Dendritic cell treated with granulocyte-macrophage colony-stimulating factor and Interleukin-4, amounts not matched to agents 40 ng/mL and 50 ng/mL, for 4 days (primary cell): Measurements from ENCODE around the gene SSC4D.
"Not testable (repeated sequence)": the region's sequence is repeated elsewhere in the genome, so short reads cannot be mapped to it uniquely, and the experiment has no call there.

Experiments used
- H3K27ac Mint-ChIP-seq: one replicate; pipeline ENCODE4 v1.8.0; 2022; ENCODE audit warnings: mild to moderate bottlenecking, mixed read lengths
- H3K27me3 Mint-ChIP-seq: one replicate; pipeline ENCODE4 v1.8.0; 2022; ENCODE audit warnings: mild to moderate bottlenecking, mixed read lengths
- H3K36me3 Mint-ChIP-seq: one replicate; pipeline ENCODE4 v1.8.0; 2022; ENCODE audit warnings: low read depth, mixed read lengths
- H3K4me1 Mint-ChIP-seq: one replicate; pipeline ENCODE4 v1.8.0; 2022; ENCODE audit warnings: low read depth, mixed read lengths
- H3K4me3 Mint-ChIP-seq: one replicate; pipeline ENCODE4 v1.8.0; 2022; ENCODE audit warnings: mild to moderate bottlenecking, moderate library complexity, mixed read lengths
- H3K9me3 Mint-ChIP-seq: one replicate; pipeline ENCODE4 v1.8.0; 2022; ENCODE audit warnings: mixed read lengths
- intact Hi-C: fragments of 100-400 bp; cut with micrococcal nuclease; formaldehyde crosslinking; loops from one replicate; pipeline ENCODE4 v1.15.0; 2022

SSC4D gene

DNA sequence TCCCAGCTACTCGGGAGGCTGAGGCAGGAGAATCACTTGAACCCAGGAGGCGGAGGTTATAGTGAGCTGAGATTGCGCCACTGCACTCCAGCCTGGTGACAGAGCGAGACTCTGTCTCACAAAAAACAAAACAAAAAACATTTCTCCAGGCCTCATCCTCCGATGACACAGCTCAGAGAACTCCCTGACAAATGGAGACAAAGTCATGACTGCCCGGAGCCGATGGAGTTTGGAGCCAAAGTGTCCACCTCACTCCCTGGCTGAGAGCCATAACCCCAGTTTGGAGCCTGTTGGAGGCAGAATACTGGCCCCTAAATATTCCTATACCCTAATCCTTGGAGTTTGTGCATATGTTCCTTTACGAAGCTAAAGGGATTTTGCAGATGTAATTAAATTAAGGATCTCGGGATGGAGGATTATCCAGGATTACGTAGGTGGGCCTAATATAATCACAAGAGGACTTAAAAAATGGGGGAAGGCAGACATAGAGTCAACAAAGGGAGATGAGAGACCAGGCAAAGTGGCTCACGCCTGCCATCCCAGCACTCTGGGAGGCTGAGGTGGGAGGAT lies 22.7 kb downstream of the SSC4D start:
- H3K9me3 Mint-ChIP-seq, result no peaks in the 10 kb centered on the region
- intact Hi-C loops, result no loop called here
- H3K4me3 Mint-ChIP-seq, result no peak overlapping the region
- H3K36me3 Mint-ChIP-seq, result no peaks in the 10 kb centered on the region
- H3K4me1 Mint-ChIP-seq, result peaks cover 24% of the 10 kb centered on the region
- H3K27me3 Mint-ChIP-seq, result no peaks in the 10 kb centered on the region
- peak overlapping the region; percentile 32 for H3K27ac Mint-ChIP-seq

- Mint-ChIP-seq H3K4me3 (no peak overlapping the region), H3K9me3 (no peaks in the 10 kb centered on the region), H3K27me3 (no peaks in the 10 kb centered on the region), H3K4me1 (peaks cover 24% of the 10 kb centered on the region), H3K27ac (no peak overlapping the region), H3K36me3 (no peaks in the 10 kb centered on the region)
- intact Hi-C loops, result no loop called here
Measured at GRCh38 chr7:76383089-76383944, 26.2 kb downstream of the SSC4D start.

DNA sequence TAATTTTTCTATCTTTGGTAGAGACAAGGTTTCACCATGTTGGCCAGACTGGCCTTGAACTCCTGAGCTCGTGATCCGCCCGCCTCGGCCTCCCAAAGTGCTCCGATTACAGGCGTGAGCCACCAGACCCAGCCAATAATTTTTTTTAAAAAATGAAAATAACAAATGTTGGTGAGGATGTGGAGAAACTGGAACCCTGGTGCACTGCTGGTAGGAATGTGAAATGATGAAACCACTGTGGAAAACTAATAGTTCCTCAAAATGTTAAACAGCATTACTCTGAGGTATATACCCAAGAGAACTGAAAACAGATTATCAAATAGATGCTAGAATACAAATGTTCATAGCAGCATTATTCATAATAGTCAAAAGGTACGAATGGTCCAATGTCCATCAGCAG lies 27.7 kb downstream of the SSC4D start:
- peaks cover 28% of the 10 kb centered on the region for H3K4me1 Mint-ChIP-seq
- no peaks in the 10 kb centered on the region for H3K9me3 Mint-ChIP-seq
- no peaks in the 10 kb centered on the region for H3K27me3 Mint-ChIP-seq
- no peak overlapping the region for H3K4me3 Mint-ChIP-seq
- intact Hi-C loops, result no loop called here
- H3K27ac Mint-ChIP-seq, result no peak overlapping the region
- H3K36me3 Mint-ChIP-seq, result no peaks in the 10 kb centered on the region

GRCh38 chr7:76380623-76380966 lies 28.9 kb downstream of the SSC4D start:
- intact Hi-C loops, result no loop called here
- Mint-ChIP-seq H3K4me1 (peaks cover 28% of the 10 kb centered on the region), H3K27me3 (no peaks in the 10 kb centered on the region), H3K27ac (peak overlapping the region; percentile 82), H3K36me3 (no peaks in the 10 kb centered on the region), H3K4me3 (no peak overlapping the region), H3K9me3 (no peaks in the 10 kb centered on the region)

GRCh38 chr7:76377186-76377918 lies 32.1 kb downstream of the SSC4D start:
- Mint-ChIP-seq H3K27ac (peak overlapping the region; percentile 82), H3K4me1 (peaks cover 40% of the 10 kb centered on the region), H3K36me3 (no peaks in the 10 kb centered on the region), H3K9me3 (no peaks in the 10 kb centered on the region), H3K4me3 (no peak overlapping the region), H3K27me3 (no peaks in the 10 kb centered on the region)
- intact Hi-C loops, result no loop called here

- no peaks in the 10 kb centered on the region for H3K9me3 Mint-ChIP-seq
Measured at GRCh38 chr7:76375251-76375650, 34.2 kb downstream of the SSC4D start.

GRCh38 chr7:76372984-76373833 lies 36.3 kb downstream of the SSC4D start:
- H3K36me3 Mint-ChIP-seq, result no peaks in the 10 kb centered on the region
- H3K27ac Mint-ChIP-seq, result peak overlapping the region; percentile 84
- H3K4me3 Mint-ChIP-seq, result peak overlapping the region; percentile 43
- H3K27me3 Mint-ChIP-seq, result no peaks in the 10 kb centered on the region
- peaks cover 37% of the 10 kb centered on the region for H3K4me1 Mint-ChIP-seq
- intact Hi-C loops, result no loop called here
- H3K9me3 Mint-ChIP-seq, result no peaks in the 10 kb centered on the region

More at GRCh38 chr7:76375251-76375650, 34.2 kb downstream of the SSC4D start:
- no peak overlapping the region for H3K27ac Mint-ChIP-seq
- intact Hi-C loops, result no loop called here
- H3K4me3 Mint-ChIP-seq, result no peak overlapping the region
- H3K36me3 Mint-ChIP-seq, result no peaks in the 10 kb centered on the region
- H3K27me3 Mint-ChIP-seq, result no peaks in the 10 kb centered on the region
- H3K4me1 Mint-ChIP-seq, result peaks cover 40% of the 10 kb centered on the region

GRCh38 chr7:76371396-76371795 lies 38.1 kb downstream of the SSC4D start:
- H3K9me3 Mint-ChIP-seq, result no peaks in the 10 kb centered on the region
- no peaks in the 10 kb centered on the region for H3K36me3 Mint-ChIP-seq
- H3K4me3 Mint-ChIP-seq, result no peak overlapping the region
- H3K27ac Mint-ChIP-seq, result no peak overlapping the region
- peaks cover 41% of the 10 kb centered on the region for H3K4me1 Mint-ChIP-seq
- intact Hi-C loops, result no loop called here
- H3K27me3 Mint-ChIP-seq, result no peaks in the 10 kb centered on the region

DNA sequence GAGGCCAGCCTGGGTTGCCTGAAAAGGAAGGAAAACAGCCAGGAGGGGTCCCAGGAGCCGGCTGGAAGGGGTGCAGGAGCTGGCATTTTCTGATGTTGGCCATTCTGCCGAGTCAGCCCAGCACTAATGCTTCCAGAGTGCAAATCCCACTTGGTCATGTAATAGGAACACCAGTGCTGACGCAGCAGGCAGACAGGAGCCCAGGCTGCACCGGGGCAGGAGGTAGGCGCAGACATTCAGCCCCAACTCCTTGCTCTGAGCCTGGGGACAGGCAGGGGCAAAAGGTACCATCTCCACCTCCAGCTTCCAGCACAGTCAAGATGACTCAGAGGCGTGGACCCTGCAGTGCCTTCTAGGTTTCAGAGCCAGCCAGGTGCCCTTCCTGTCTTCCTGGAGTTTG lies 40.5 kb downstream of the SSC4D start:
- Mint-ChIP-seq H3K36me3 (no peaks in the 10 kb centered on the region), H3K27me3 (no peaks in the 10 kb centered on the region), H3K4me3 (no peak overlapping the region), H3K4me1 (peaks cover 61% of the 10 kb centered on the region), H3K27ac (peak overlapping the region; percentile 27), H3K9me3 (no peaks in the 10 kb centered on the region)
- intact Hi-C loops, result no loop called here

DNA sequence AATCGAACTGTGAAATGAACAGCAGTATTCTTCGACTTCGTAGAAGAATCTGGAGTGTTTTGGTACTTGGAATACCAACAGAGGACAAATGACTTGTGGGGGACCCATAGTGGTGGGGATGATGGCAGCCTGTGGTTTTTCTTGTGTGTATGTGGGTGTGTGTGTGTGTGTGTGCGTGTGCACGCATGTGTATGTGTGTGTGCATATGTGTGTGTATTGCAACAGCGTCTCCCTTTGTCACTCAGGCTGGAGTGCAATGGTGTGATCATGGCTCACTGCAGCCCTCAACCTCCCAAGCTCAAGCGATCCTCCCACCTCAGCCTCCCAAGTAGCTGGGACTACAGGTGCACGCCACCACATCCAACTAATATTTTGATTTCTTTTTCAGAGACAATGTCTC lies 41.3 kb downstream of the SSC4D start:
- Mint-ChIP-seq H3K9me3 (no peaks in the 10 kb centered on the region), H3K27me3 (no peaks in the 10 kb centered on the region)
- intact Hi-C loops, result no loop called here

DNA sequence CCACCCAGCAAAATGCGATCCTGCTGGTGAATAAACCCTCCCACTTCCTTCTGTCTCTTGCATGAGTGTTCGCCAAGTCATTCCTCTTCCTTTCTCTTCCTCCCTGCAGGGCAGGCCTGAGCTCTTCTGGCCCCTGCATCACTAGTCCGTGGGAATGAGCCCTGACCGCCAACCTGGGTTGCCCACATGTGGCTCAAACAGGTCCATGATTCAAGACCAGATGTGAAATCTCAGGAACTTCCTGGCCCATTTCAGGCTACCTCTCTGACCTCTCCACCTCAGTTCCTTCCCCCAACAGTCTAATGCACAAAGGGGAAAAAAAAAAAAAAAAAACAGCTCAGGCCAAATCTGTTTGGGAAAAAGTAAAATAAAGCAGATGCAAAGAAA lies 45.3 kb downstream of the SSC4D start:
- Mint-ChIP-seq H3K27ac (peak overlapping the region; percentile 93), H3K36me3 (peaks cover 2% of the 10 kb centered on the region), H3K27me3 (no peaks in the 10 kb centered on the region), H3K9me3 (no peaks in the 10 kb centered on the region), H3K4me1 (peaks cover 58% of the 10 kb centered on the region), H3K4me3 (peak overlapping the region; percentile 72)
- intact Hi-C loops, result no loop called here

More for the DNA sequence above, 41.3 kb downstream of the SSC4D start:
- peaks cover 60% of the 10 kb centered on the region for H3K4me1 Mint-ChIP-seq
- no peak overlapping the region for H3K4me3 Mint-ChIP-seq
- peak overlapping the region; percentile 27 for H3K27ac Mint-ChIP-seq
- H3K36me3 Mint-ChIP-seq, result no peaks in the 10 kb centered on the region

GRCh38 chr7:76363754-76364153 lies 45.7 kb downstream of the SSC4D start:
- H3K36me3 Mint-ChIP-seq, H3K9me3 Mint-ChIP-seq, H3K27me3 Mint-ChIP-seq, intact Hi-C loops: not testable (repeated sequence)
- H3K4me3 Mint-ChIP-seq, result peak overlapping the region; percentile 72
- peaks cover 58% of the 10 kb centered on the region for H3K4me1 Mint-ChIP-seq
- H3K27ac Mint-ChIP-seq, result peak overlapping the region; percentile 93

- Mint-ChIP-seq H3K27me3 (no peaks in the 10 kb centered on the region), H3K36me3 (peaks cover 38% of the 10 kb centered on the region), H3K27ac (peak overlapping the region; percentile 100), H3K4me3 (peak overlapping the region; percentile 94), H3K4me1 (peaks cover 53% of the 10 kb centered on the region), H3K9me3 (no peaks in the 10 kb centered on the region)
- intact Hi-C loops, result loop anchor here (1.0 to 2.0 kb wide), 3 partner anchors 33 to 43 kb away; no protein-coding TSS in a partner anchor
Measured at GRCh38 chr7:76359978-76360638, 49.4 kb downstream of the SSC4D start.
